Activated CD4-positive, alpha-beta memory T cell treated with anti-CD3 and anti-CD28 coated beads, Interleukin-2, amount 10 ng/mL, durations not matched to agents 7 days and 5 days (primary cell): ENCODE data around the gene PAX2. TPM values are rescaled to one million over a fixed set of nuclear protein-coding genes. Genes with fewer than 3 reads are reported as not detected.

Experiments used
- CTCF ChIA-PET: fragments of 350-600 bp; sonication (Branson Sonifier 250); formaldehyde crosslinking; loops from one replicate; lab custom pipeline; 2021; ENCODE audit warnings: antibody characterized with exemption, inconsistent platforms; lab: Charles Lee
- POLR2A ChIA-PET: fragments of 350-600 bp; sonication (Branson Sonifier 250); formaldehyde crosslinking; loops from one replicate; lab custom pipeline; 2021; ENCODE audit warnings: antibody characterized with exemption; lab: Charles Lee
- DNase-seq: peaks from one replicate; pipeline ENCODE4 v3.0.0-alpha.2; 2020
- H3K27ac Mint-ChIP-seq: one replicate; pipeline ENCODE4 v1.8.0; 2021; ENCODE audit warnings: mild to moderate bottlenecking, mixed read lengths
- H3K27me3 Mint-ChIP-seq: one replicate; pipeline ENCODE4 v1.8.0; 2021; ENCODE audit warnings: mixed read lengths
- H3K36me3 Mint-ChIP-seq: one replicate; pipeline ENCODE4 v1.8.0; 2021; ENCODE audit warnings: low read depth, mixed read lengths
- H3K4me1 Mint-ChIP-seq: one replicate; pipeline ENCODE4 v1.8.0; 2021; ENCODE audit warnings: mixed read lengths
- H3K4me3 Mint-ChIP-seq: one replicate; pipeline ENCODE4 v1.8.0; 2021; ENCODE audit warnings: mild to moderate bottlenecking, mixed read lengths
- H3K9me3 Mint-ChIP-seq: one replicate; pipeline ENCODE4 v1.8.0; 2021; ENCODE audit warnings: mixed read lengths
- total RNA-seq, 2 experiments: library from RNA; stranded (reverse); gene quantifications; one replicate each; pipeline ENCODE4 v1.2.3, GENCODE V29; 2021

The PAX2 gene
- total RNA-seq, 2 experiments from 2014 or later, result not detected

- no peaks in the 10 kb centered on the region for H3K9me3 Mint-ChIP-seq
These were observed 58.1 kb downstream of the PAX2 start for GRCh38 chr10:100803492-100803891.

GRCh38 chr10:100803908-100804307 is 58.5 kb downstream of the PAX2 start:
- Mint-ChIP-seq H3K4me3 (no peak overlapping the region), H3K9me3 (no peaks in the 10 kb centered on the region)
- POLR2A ChIA-PET, result no interaction called here

More at GRCh38 chr10:100803492-100803891, 58.1 kb downstream of the PAX2 start:
- H3K36me3 Mint-ChIP-seq, result no peaks in the 10 kb centered on the region
- H3K4me3 Mint-ChIP-seq, result no peak overlapping the region
- POLR2A ChIA-PET, result no interaction called here
- no peak for DNase-seq
- peaks cover 59% of the 10 kb centered on the region for H3K27me3 Mint-ChIP-seq
- H3K27ac Mint-ChIP-seq, result no peak overlapping the region
- H3K4me1 Mint-ChIP-seq, result no peaks in the 10 kb centered on the region
- CTCF ChIA-PET, result interaction anchor here (0.6 kb wide), 1 partner anchor 338 kb away, joined by 3 read pairs; no protein-coding TSS in a partner anchor

DNA sequence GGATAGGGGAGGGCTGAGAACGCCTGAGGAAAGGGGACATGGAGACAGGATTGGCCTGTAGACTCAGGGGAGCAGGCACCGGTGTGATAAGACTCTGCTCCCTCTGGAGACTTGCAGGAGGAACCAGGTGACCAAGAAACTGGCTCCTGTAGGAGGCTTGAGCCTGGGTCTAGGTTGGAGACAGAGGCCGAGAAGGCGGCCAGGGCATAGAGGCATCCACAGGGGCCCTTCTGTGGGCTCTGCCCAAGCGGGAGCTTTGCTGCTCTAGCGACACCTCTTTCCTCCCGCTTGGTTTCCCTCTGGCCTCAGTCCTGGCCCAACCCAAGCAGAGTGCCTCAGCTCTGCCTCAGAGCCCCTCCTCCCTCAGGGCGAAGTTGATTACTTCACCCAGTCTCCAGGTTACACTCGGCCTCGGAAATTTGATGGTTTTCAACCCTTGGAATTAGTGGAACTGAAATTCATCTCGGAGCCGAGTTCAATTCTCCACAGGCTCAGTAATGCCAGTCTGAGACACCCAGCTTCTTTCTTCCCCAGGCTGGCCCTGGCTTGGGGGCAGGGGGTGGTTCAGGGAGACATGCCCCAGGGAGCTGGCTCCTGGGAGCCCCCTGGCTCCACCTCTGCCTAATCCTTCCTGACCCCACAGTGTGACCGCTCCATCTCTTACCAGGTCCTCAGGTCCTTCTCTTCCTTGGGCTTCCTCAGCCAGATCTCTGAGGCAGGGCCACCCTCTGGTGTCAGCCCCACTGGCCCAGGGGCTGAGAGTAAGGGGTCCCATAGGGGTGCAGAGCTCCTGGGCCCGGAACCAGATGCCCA is 60.4 kb downstream of the PAX2 start:
- Mint-ChIP-seq H3K36me3 (no peaks in the 10 kb centered on the region), H3K4me3 (no peak overlapping the region), H3K27ac (no peak overlapping the region), H3K27me3 (peaks cover 60% of the 10 kb centered on the region), H3K9me3 (no peaks in the 10 kb centered on the region), H3K4me1 (no peaks in the 10 kb centered on the region)
- ChIA-PET CTCF (no interaction called here), POLR2A (no interaction called here)
- DNase-seq, result no peak

More at GRCh38 chr10:100803908-100804307, 58.5 kb downstream of the PAX2 start:
- H3K27ac Mint-ChIP-seq, result no peak overlapping the region
- DNase-seq, result no peak
- H3K36me3 Mint-ChIP-seq, result no peaks in the 10 kb centered on the region
- CTCF ChIA-PET, result no interaction called here
- H3K4me1 Mint-ChIP-seq, result no peaks in the 10 kb centered on the region
- peaks cover 58% of the 10 kb centered on the region for H3K27me3 Mint-ChIP-seq

GRCh38 chr10:100806356-100806645 is 60.9 kb downstream of the PAX2 start:
- CTCF ChIA-PET, result no interaction called here
- no peaks in the 10 kb centered on the region for H3K9me3 Mint-ChIP-seq
- no peak overlapping the region for H3K4me3 Mint-ChIP-seq
- H3K36me3 Mint-ChIP-seq, result no peaks in the 10 kb centered on the region
- no peaks in the 10 kb centered on the region for H3K4me1 Mint-ChIP-seq
- POLR2A ChIA-PET, result no interaction called here
- H3K27me3 Mint-ChIP-seq, result peaks cover 59% of the 10 kb centered on the region
- DNase-seq, result no peak
- H3K27ac Mint-ChIP-seq, result no peak overlapping the region

GRCh38 chr10:100807241-100807951 is 62.0 kb downstream of the PAX2 start:
- no peak overlapping the region for H3K4me3 Mint-ChIP-seq
- H3K4me1 Mint-ChIP-seq, result no peaks in the 10 kb centered on the region
- peaks cover 57% of the 10 kb centered on the region for H3K27me3 Mint-ChIP-seq
- no peaks in the 10 kb centered on the region for H3K9me3 Mint-ChIP-seq
- H3K36me3 Mint-ChIP-seq, result no peaks in the 10 kb centered on the region
- H3K27ac Mint-ChIP-seq, result no peak overlapping the region
- ChIA-PET POLR2A (no interaction called here), CTCF (no interaction called here)
- no peak for DNase-seq

DNA sequence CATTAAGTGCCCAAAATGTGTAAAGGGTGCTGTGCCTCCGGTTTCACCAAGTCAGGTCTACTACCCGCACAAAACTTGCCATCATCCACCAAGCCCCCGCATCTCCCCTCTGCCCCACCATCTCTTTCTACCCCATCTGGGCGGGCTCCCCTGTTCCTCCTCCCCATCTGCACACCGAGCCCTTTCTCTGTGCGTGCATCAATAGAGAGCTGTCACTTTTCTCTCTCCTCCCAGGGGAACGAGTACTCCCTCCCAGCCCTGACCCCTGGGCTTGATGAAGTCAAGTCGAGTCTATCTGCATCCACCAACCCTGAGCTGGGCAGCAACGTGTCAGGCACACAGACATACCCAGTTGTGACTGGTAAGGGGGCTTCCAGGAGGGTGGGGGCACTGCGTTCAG is 63.5 kb downstream of the PAX2 start:
- no peak overlapping the region for H3K27ac Mint-ChIP-seq
- no peaks in the 10 kb centered on the region for H3K4me1 Mint-ChIP-seq
- peaks cover 59% of the 10 kb centered on the region for H3K27me3 Mint-ChIP-seq
- H3K36me3 Mint-ChIP-seq, result no peaks in the 10 kb centered on the region
- H3K4me3 Mint-ChIP-seq, result no peak overlapping the region
- no peak for DNase-seq
- H3K9me3 Mint-ChIP-seq, result no peaks in the 10 kb centered on the region
- CTCF ChIA-PET, result no interaction called here
- POLR2A ChIA-PET, result no interaction called here

- H3K36me3 Mint-ChIP-seq, result no peaks in the 10 kb centered on the region
- H3K4me3 Mint-ChIP-seq, result no peak overlapping the region
- ChIA-PET CTCF (no interaction called here), POLR2A (no interaction called here)
- H3K27me3 Mint-ChIP-seq, result peaks cover 57% of the 10 kb centered on the region
- no peaks in the 10 kb centered on the region for H3K9me3 Mint-ChIP-seq
- DNase-seq, result no peak
- no peaks in the 10 kb centered on the region for H3K4me1 Mint-ChIP-seq
- no peak overlapping the region for H3K27ac Mint-ChIP-seq
These were observed 64.9 kb downstream of the PAX2 start for GRCh38 chr10:100810091-100810834.

GRCh38 chr10:100810835-100811116 is 65.4 kb downstream of the PAX2 start:
- Mint-ChIP-seq H3K27ac (no peak overlapping the region), H3K9me3 (no peaks in the 10 kb centered on the region), H3K36me3 (no peaks in the 10 kb centered on the region), H3K4me1 (no peaks in the 10 kb centered on the region), H3K4me3 (no peak overlapping the region), H3K27me3 (peaks cover 57% of the 10 kb centered on the region)
- ChIA-PET CTCF (no interaction called here), POLR2A (no interaction called here)
- no peak for DNase-seq

GRCh38 chr10:100811261-100811660 is 65.9 kb downstream of the PAX2 start:
- ChIA-PET CTCF (no interaction called here), POLR2A (no interaction called here)
- H3K4me3 Mint-ChIP-seq, result no peak overlapping the region
- H3K36me3 Mint-ChIP-seq, result no peaks in the 10 kb centered on the region
- peaks cover 58% of the 10 kb centered on the region for H3K27me3 Mint-ChIP-seq
- no peak overlapping the region for H3K27ac Mint-ChIP-seq
- no peaks in the 10 kb centered on the region for H3K9me3 Mint-ChIP-seq
- no peaks in the 10 kb centered on the region for H3K4me1 Mint-ChIP-seq
- DNase-seq, result no peak

DNA sequence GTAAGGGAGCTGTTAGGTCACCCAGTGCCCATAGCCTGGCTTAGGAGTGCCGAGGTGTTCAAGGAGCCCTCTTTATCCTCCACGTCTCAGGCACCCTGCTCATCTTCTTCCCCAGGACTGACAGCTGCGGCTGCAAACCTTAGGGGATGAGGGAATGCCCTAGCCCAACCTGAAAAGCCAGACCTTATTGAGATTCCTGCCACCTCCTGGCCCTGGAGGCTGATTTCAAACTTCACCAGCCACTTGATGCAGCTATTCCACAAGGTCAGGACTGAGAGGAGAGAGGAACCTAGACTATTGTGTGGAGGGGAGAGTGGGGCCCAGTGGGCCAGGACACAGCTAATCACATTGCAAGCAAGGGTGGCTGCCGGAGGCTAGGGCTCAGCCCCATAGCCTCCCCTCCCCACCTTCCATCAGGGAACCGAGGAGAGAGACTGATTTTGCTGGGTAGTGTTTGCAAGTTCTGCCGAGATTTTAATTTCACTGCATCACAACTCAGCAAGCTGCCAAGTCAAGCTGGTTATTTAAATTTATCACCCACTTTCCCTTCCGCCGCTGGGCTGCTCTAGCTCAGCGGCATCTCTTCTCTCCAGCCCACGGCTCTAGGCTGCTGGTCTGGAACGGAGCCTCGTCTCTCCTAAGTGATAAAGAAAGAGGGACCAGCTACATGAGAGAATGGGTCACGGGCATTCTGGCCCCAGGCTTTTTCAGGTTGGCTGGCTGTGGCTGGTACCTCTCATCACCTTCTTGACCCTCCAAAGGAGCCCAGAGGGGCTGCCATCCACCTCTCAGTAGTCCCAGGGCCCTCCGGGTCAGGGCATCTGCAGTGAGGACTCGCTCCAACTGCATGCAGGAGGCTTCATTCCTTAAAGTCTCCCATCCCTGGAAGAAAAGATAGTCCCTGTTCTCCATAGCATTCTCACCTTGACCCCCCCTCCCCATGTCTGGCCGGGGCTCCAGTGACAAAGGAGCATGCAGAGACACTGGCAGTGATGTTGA is 66.7 kb downstream of the PAX2 start:
- ChIA-PET CTCF (no interaction called here), POLR2A (interaction anchor here (0.9 to 1.1 kb wide), 2 partner anchors 11 to 15 kb away, joined by 3 read pairs; no protein-coding TSS in a partner anchor)
- no peak overlapping the region for H3K27ac Mint-ChIP-seq
- no peaks in the 10 kb centered on the region for H3K4me1 Mint-ChIP-seq
- DNase-seq, result no peak
- H3K27me3 Mint-ChIP-seq, result peaks cover 53% of the 10 kb centered on the region
- H3K4me3 Mint-ChIP-seq, result no peak overlapping the region
- H3K36me3 Mint-ChIP-seq, result no peaks in the 10 kb centered on the region
- no peaks in the 10 kb centered on the region for H3K9me3 Mint-ChIP-seq

DNA sequence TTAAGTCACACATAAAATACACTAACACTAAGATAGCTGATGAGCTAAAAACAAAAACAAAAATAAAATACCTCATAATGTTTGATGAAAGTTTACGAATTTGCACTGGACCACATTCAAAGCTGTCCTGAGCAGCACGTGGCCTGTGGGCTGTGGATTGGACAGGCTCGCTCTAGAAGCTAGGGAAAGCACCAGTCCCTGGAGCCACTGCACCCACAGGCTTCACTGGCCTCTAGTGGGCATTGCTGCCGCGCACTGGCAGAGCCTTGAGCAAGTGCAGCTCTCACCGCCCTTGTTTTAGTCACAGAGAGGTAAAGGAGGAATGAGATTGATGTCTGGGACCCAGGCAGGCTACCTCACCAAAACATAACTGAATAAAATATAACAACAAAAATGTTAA is 67.6 kb downstream of the PAX2 start:
- ChIA-PET CTCF (no interaction called here), POLR2A (interaction anchor here (0.9 to 1.1 kb wide), 2 partner anchors 12 to 16 kb away, joined by 3 read pairs; no protein-coding TSS in a partner anchor)
- Mint-ChIP-seq H3K4me1 (no peaks in the 10 kb centered on the region), H3K27ac (no peak overlapping the region), H3K4me3 (no peak overlapping the region), H3K9me3 (no peaks in the 10 kb centered on the region), H3K27me3 (peaks cover 52% of the 10 kb centered on the region), H3K36me3 (no peaks in the 10 kb centered on the region)
- no peak for DNase-seq

DNA sequence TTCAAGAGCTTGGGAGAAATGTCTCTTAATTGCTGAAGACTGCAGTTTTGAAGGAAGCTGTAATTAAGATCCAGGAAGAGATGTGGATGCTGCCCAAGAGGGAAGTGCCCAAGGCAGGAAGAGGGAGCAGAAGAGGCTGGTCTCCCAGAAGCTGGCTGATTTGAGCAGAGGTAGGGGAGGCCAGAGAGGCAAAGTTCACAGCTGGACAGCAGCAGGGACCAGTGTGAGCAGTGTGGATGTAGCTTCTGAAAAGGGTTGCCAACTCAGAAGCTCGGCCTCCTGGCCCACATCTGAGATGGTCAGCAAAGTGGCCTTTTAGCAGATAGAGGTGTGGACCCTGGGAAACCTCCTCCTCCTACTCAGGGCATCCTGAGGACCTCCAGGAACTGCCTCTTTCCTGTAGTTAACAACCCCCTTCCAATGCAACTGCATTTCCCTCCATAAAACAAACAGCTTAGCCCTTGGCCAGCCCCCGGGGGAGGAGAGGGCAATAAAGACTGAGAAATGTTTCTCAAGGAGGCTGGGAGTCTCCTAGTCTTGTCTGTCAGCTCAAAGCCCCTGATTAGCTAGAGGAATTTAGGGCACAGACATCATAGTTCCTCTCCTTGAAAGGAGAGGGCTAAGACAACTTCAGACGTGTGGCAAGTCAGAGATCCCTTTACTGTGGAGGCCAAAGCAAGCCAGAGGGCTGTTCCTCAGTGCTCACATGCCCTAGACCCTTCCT is 69.5 kb downstream of the PAX2 start:
- no peak for DNase-seq
- ChIA-PET POLR2A (no interaction called here), CTCF (interaction anchor here (0.5 kb wide), 1 partner anchor 627 kb away, joined by 3 read pairs; no protein-coding TSS in a partner anchor)
- Mint-ChIP-seq H3K4me3 (no peak overlapping the region), H3K36me3 (no peaks in the 10 kb centered on the region), H3K9me3 (no peaks in the 10 kb centered on the region), H3K27me3 (peaks cover 53% of the 10 kb centered on the region), H3K4me1 (no peaks in the 10 kb centered on the region), H3K27ac (no peak overlapping the region)
